AG04449 (cell line): ENCODE results near the gene PDZD2.

Experiments used
- CTCF ChIA-PET: fragments of 350-600 bp; formaldehyde crosslinking; extraction: SDS; loops from one replicate; lab custom pipeline; 2021; ENCODE audit warnings: antibody characterized with exemption; lab: Yijun Ruan, JAX
- POLR2A ChIA-PET: fragments of 400-600, 350-600 bp; formaldehyde crosslinking; extraction: SDS; loops from one replicate; lab custom pipeline; 2020; ENCODE audit warnings: antibody characterized with exemption, inconsistent platforms; lab: Yijun Ruan, JAX
- DNase-seq: peaks from one replicate; pipeline ENCODE4 v3.0.0-alpha.2; 2010; ENCODE audit warnings: low read depth, low spot score
- H3K4me3 ChIP-seq: 2 replicates; pipeline ENCODE4 v1.5.1; 2011; ENCODE audit warnings: low read depth, mild to moderate bottlenecking, control low read depth, low read length
- CTCF ChIP-seq: IDR thresholded peaks from one replicate; pipeline ENCODE4 v1.5.1; 2011; ENCODE audit warnings: mild to moderate bottlenecking, moderate library complexity, low read length, control low read depth, inconsistent platforms; ENCODE audit not compliant: insufficient read depth; ENCODE audit errors: missing control alignments

Gene PDZD2

GRCh38 chr5:31924005-31924404 is 285.1 kb downstream of the PDZD2 start:
- CTCF ChIA-PET = interaction anchor here (1.3 kb wide), 1 partner anchor 10 kb away, joined by 5 read pairs; no protein-coding TSS in a partner anchor
- TF ChIP-seq CTCF = no peak
- POLR2A ChIA-PET = no interaction called here
- H3K4me3 ChIP-seq = no peak overlapping the region
- DNase-seq = no peak

GRCh38 chr5:31931874-31932273 is 292.9 kb downstream of the PDZD2 start:
- TF ChIP-seq CTCF = no peak
- DNase-seq = no peak
- H3K4me3 ChIP-seq = no peak overlapping the region
- ChIA-PET CTCF (interaction anchor here (1.0 kb wide), 2 partner anchors 13 to 143 kb away, joined by 3 read pairs; no protein-coding TSS in a partner anchor), POLR2A (no interaction called here)

GRCh38 chr5:31934156-31934555 is 295.2 kb downstream of the PDZD2 start:
- no peak for DNase-seq
- TF ChIP-seq CTCF = no peak
- ChIA-PET CTCF (no interaction called here), POLR2A (no interaction called here)
- H3K4me3 ChIP-seq = no peak overlapping the region

- DNase-seq = no peak
- POLR2A ChIA-PET = no interaction called here
- CTCF ChIA-PET = interaction anchor here (0.5 to 1.6 kb wide), 5 partner anchors 8 to 146 kb away, joined by 3 to 4 read pairs (median 4); no protein-coding TSS in a partner anchor
- TF ChIP-seq CTCF = no peak
- no peak overlapping the region for H3K4me3 ChIP-seq
Measured at GRCh38 chr5:31935496-31936369, 296.8 kb downstream of the PDZD2 start.

- no peak for TF ChIP-seq CTCF
- DNase-seq = no peak
- CTCF ChIA-PET = no interaction called here
- POLR2A ChIA-PET = no interaction called here
- H3K4me3 ChIP-seq = no peak overlapping the region
Measured at GRCh38 chr5:31936683-31937082, 297.8 kb downstream of the PDZD2 start.

GRCh38 chr5:31937226-31937625 is 298.3 kb downstream of the PDZD2 start:
- POLR2A ChIA-PET = no interaction called here
- CTCF ChIA-PET = no interaction called here
- no peak for TF ChIP-seq CTCF

More at GRCh38 chr5:31937226-31937625, 298.3 kb downstream of the PDZD2 start:
- no peak overlapping the region for H3K4me3 ChIP-seq
- DNase-seq = no peak
